K562 (cell line): ENCODE data around the gene OXSM. TPM values are rescaled to one million over a fixed set of nuclear protein-coding genes. Genes with fewer than 3 reads are reported as not detected.
A peak's percentile ranks its signal among the peaks of the same experiment; 100 is the strongest.

Source experiments
- ATAC-seq: fragments of 200-7000 bp; cut with Tn5 transposase; 3 replicates; pipeline ENCODE4 v1.9.1; 2020; ENCODE audit warnings: moderate library complexity
- BruUV-seq: library from RNA; stranded (reverse); fragments of 400-500 nt; replicated peaks from 2 replicates; lab custom pipeline; 2021; lab: Mats Ljungman, UMichigan
- CTCF ChIA-PET: fragments of 300-600 bp; formaldehyde crosslinking; extraction: SDS; loops from one replicate; lab custom pipeline; 2021; ENCODE audit warnings: low intra/inter-chr PET ratio; lab: Yijun Ruan, JAX
- POLR2A ChIA-PET: fragments of 300-600, 350-650 bp; sonication (Branson Sonifier 250); formaldehyde crosslinking; extraction: SDS; loops from one replicate; lab custom pipeline; 2021; ENCODE audit warnings: antibody characterized with exemption, inconsistent platforms; lab: Yijun Ruan, JAX
- DNase-seq, 4 experiments: peaks; one replicate each; pipeline versions ENCODE4 v3.0.0 to v3.0.0-alpha.2; 2011 to 2018; ENCODE audit warnings: low spot score in 3 of 4, mixed read lengths in 3 of 4; ENCODE audit errors: extremely low read depth in 1 of 4
- FAIRE-seq: peaks from 2 replicates; lab custom pipeline; 2011; peaks lifted over from hg19 to GRCh38; lab: Jason Lieb, UNC
- H2AFZ ChIP-seq: 2 replicates; pipeline ENCODE4 v1.6.0; 2011; ENCODE audit warnings: low read depth, low read length, control low read depth, inconsistent platforms
- H3K27ac ChIP-seq: fragments of 200-600 bp; 3 replicates; pipeline ENCODE4 v1.8.0; 2011; ENCODE audit warnings: low read depth, mild to moderate bottlenecking, control low read depth, inconsistent platforms, low read length, moderate library complexity, mixed read lengths; ENCODE audit errors: extremely low read depth
- H3K27me3 ChIP-seq, 2 experiments: fragments of 300-600 bp in 1 of 2; 2 replicates in 1 of 2; 3 replicates in 1 of 2; pipeline versions ENCODE4 v1.6.0 to v1.8.0; 2011; ENCODE audit warnings: inconsistent platforms in 2 of 2, low read length in 2 of 2, mild to moderate bottlenecking in 1 of 2, mixed read lengths in 1 of 2, moderate library complexity in 1 of 2; ENCODE audit not compliant: control insufficient read depth in 2 of 2, insufficient read depth in 2 of 2
- H3K36me3 ChIP-seq: fragments of 300-600 bp; 3 replicates; pipeline ENCODE4 v1.8.0; 2011; ENCODE audit warnings: mild to moderate bottlenecking, low read length, inconsistent platforms; ENCODE audit not compliant: control insufficient read depth, insufficient read depth
- H3K4me1 ChIP-seq, 2 experiments: fragments of 200-600 bp in 1 of 2; replicated peaks in 1 of 2; 2 replicates in 1 of 2; 3 replicates in 1 of 2; pipeline versions ENCODE4 v1.5.1 to v1.8.0; 2011; ENCODE audit warnings: inconsistent platforms in 2 of 2, low read length in 2 of 2, mild to moderate bottlenecking in 1 of 2, mixed read lengths in 1 of 2, moderate library complexity in 1 of 2; ENCODE audit not compliant: control insufficient read depth in 2 of 2, insufficient read depth in 2 of 2
- H3K4me2 ChIP-seq: 2 replicates; pipeline ENCODE4 v1.6.1; 2011; ENCODE audit warnings: low read length, control low read depth, inconsistent platforms, mixed read lengths; ENCODE audit not compliant: insufficient read depth
- H3K4me3 ChIP-seq: fragments of 200-600 bp; sonication (generic), shearing (Covaris generic); 2 replicates; pipeline ENCODE4 v1.5.1; 2016; ENCODE audit warnings: control low read depth, inconsistent platforms
- H3K79me2 ChIP-seq: fragments of 200-600 bp; 3 replicates; pipeline ENCODE4 v1.8.0; 2011; ENCODE audit warnings: low read length, inconsistent platforms; ENCODE audit not compliant: control insufficient read depth, insufficient read depth
- H3K9ac ChIP-seq, 2 experiments: 2 replicates each; pipeline versions ENCODE4 v1.6.0 to v1.6.1; 2011; ENCODE audit warnings: low read depth in 2 of 2, low read length in 2 of 2, control low read depth in 1 of 2, inconsistent platforms in 1 of 2, mild to moderate bottlenecking in 1 of 2, mixed read lengths in 1 of 2; ENCODE audit not compliant: insufficient read depth in 1 of 2
- H3K9me1 ChIP-seq: one replicate; pipeline ENCODE4 v1.6.0; 2011; ENCODE audit warnings: inconsistent platforms, mild to moderate bottlenecking, low read length, moderate library complexity; ENCODE audit not compliant: control insufficient read depth, insufficient read depth
- H3K9me3 ChIP-seq: replicated peaks from 2 replicates; pipeline ENCODE4 v1.5.1; 2011; ENCODE audit warnings: low read depth, low read length, inconsistent platforms; ENCODE audit not compliant: control insufficient read depth, insufficient read depth
- H4K20me1 ChIP-seq: replicated peaks from 2 replicates; pipeline ENCODE4 v1.6.1; 2011; ENCODE audit warnings: low read length, inconsistent platforms, mixed read lengths; ENCODE audit not compliant: control insufficient read depth, insufficient read depth
- ETS1 ChIP-seq: conservative IDR thresholded peaks from 2 replicates; pipeline ENCODE4 v1.6.1; 2011; ENCODE audit warnings: low read depth, mild to moderate bottlenecking, low read length; ENCODE audit not compliant: control insufficient read depth
- HMBOX1 ChIP-seq: sonication (generic); IDR thresholded peaks from 2 replicates; pipeline ENCODE4 v1.6.1; 2016
- PHTF2 ChIP-seq: fragments of 250-450 bp; sonication (Bioruptor Pico); IDR thresholded peaks from 2 replicates; pipeline ENCODE4 v1.5.0; 2021; ENCODE audit warnings: mild to moderate bottlenecking
- SPI1 ChIP-seq: IDR thresholded peaks from 2 replicates; pipeline ENCODE4 v1.6.1; 2011; ENCODE audit warnings: low read depth, low read length, control low read depth, borderline replicate concordance
- STAT5A ChIP-seq: IDR thresholded peaks from 2 replicates; pipeline ENCODE4 v1.6.1; 2012; ENCODE audit warnings: low read length, inconsistent platforms, borderline replicate concordance
- ZFP30 ChIP-seq: fragments of 250-450 bp; sonication (Bioruptor Pico); IDR thresholded peaks from 2 replicates; pipeline ENCODE4 v1.8.0; 2022; ENCODE audit warnings: moderate library complexity, mild to moderate bottlenecking, inconsistent platforms, borderline replicate concordance
- ZNF764 ChIP-seq: fragments of 250-450 bp; sonication (Bioruptor Pico); IDR thresholded peaks from 2 replicates; pipeline ENCODE4 v1.4.0; 2020; ENCODE audit warnings: low read depth, mild to moderate bottlenecking, moderate library complexity
- whole genome bisulfite sequencing: fragments of 100-300 bp; shearing (Covaris generic); methylation state at CpG from one replicate; pipeline ENCODE4 v1.1.6; 2016; ENCODE audit warnings: low coverage, mixed read lengths; ENCODE audit not compliant: insufficient coverage; ENCODE audit errors: missing lambda C conversion rate; 5-methylcytosine and 5-hydroxymethylcytosine counted together
- in situ Hi-C: fragments of 300-500 bp; cut with MboI; formaldehyde crosslinking; loops from 4 replicates; pipeline ENCODE4 v1.15.0; 2018; ENCODE audit warnings: inconsistent platforms, mixed read lengths
- intact Hi-C: fragments of 100-400 bp; cut with micrococcal nuclease; formaldehyde crosslinking; loops from 2 replicates; pipeline ENCODE4 v1.14.2; 2022
- polyA plus RNA-seq, 8 experiments: library from polyadenylated mRNA; depleted of rRNA in 4 of 8; stranded (reverse) in 5 of 8; unstranded in 3 of 8; fragments of >200 nt; fragmentation: Nextera tagmentation in 2 of 8; fragmentation: Illumina TruSeq in 1 of 8; extraction: Ambion mirVana in 2 of 8; extraction: Trizol in 1 of 8; gene quantifications; 2 replicates each; pipeline versions ENCODE4 v1.2.1 to v1.2.3, GENCODE V29; 2011 to 2014; ENCODE audit warnings: inconsistent platforms in 1 of 8, missing spikeins in 1 of 8
- total RNA-seq, 7 experiments: library from RNA; depleted of rRNA in 6 of 7; stranded (reverse); fragments of >200 nt in 6 of 7; fragmentation: Illumina TruSeq in 2 of 7; extraction: Trizol in 2 of 7; gene quantifications; 2 replicates each; pipeline versions ENCODE4 v1.2.1 to v1.2.3, GENCODE V29; 2011 to 2021; ENCODE audit warnings: low replicate concordance in 1 of 7

The OXSM gene
- total and polyA plus RNA-seq, 9 of the 15 experiments (the other 6 are each of a cell fraction or from before 2014, with no cell fraction given), result 24.0 to 107 (median 34.0) TPM

GRCh38 chr3:25830373-25831280 lies 40.7 kb downstream of the OXSM start:
- WGBS, result 3% methylated on average over 6 of the region's 6 CpGs
- FAIRE-seq (peak; percentile 46), DNase-seq (no peak), ATAC-seq (no peak)
- POLR2A ChIA-PET, result interaction anchor here (1.0 to 1.2 kb wide), 2 partner anchors 7 to 20 kb away, joined by 3 read pairs; no protein-coding TSS in a partner anchor
- Histone ChIP-seq H3K4me1 (no peaks in the 10 kb centered on the region), H3K4me3 (no peak overlapping the region), H3K4me2 (no peak overlapping the region), H3K9me3 (no peaks in the 10 kb centered on the region), H3K9me1 (no peaks in the 10 kb centered on the region), H3K36me3 (no peaks in the 10 kb centered on the region), H2AFZ (no peak overlapping the region), H4K20me1 (no peaks in the 10 kb centered on the region), H3K27me3 (no peaks in the 10 kb centered on the region; a peak in 1 of 5 replicates), H3K27ac (no peak overlapping the region), H3K9ac (no peak overlapping the region), H3K79me2 (no peaks in the 10 kb centered on the region)
- in situ Hi-C loops (no loop called here), intact Hi-C loops (no loop called here)
- no TSS peak for BruUV-seq
- CTCF ChIA-PET, result interaction anchor here (1.5 kb wide), 1 partner anchor 183 kb away, joined by 4 read pairs; no protein-coding TSS in a partner anchor
- TF ChIP-seq STAT5A, result no peak
- TF ChIP-seq ETS1, result no peak
- TF ChIP-seq HMBOX1, result no peak
- no peak for TF ChIP-seq ZNF764 (CRISPR knock-in tag)
- TF ChIP-seq PHTF2, result no peak
- no peak for TF ChIP-seq SPI1
- no peak for TF ChIP-seq ZFP30 (CRISPR knock-in tag)
